Measurements from ENCODE around the gene POLR2J2. TPM values are rescaled to one million over a fixed set of nuclear protein-coding genes. Genes with fewer than 3 reads are reported as not detected.

POLR2J2 gene
- total RNA-seq, 1 experiment from 2014 or later, result 5.9 TPM

Other genes starting within 250 kb of the POLR2J2 start
- 22.2 to 25.9 TPM (median 24.7 TPM) in 3 replicates for gene ORAI2, start 238.1 kb downstream of the POLR2J2 start, total RNA-seq (2021)
- 20.4 to 24.8 TPM (median 22.9 TPM) in 3 replicates for gene ALKBH4, start 206.8 kb downstream of the POLR2J2 start, total RNA-seq (2021)
- 37.4 to 41.7 TPM (median 39.6 TPM) in 3 replicates for gene LRWD1, start 206.7 kb downstream of the POLR2J2 start, total RNA-seq (2021)
- gene POLR2J, start 192.7 kb downstream of the POLR2J2 start, total RNA-seq (2021), result 45.9 to 51.7 TPM (median 50.5 TPM) in 3 replicates
- 3.6 to 6.2 TPM (median 3.9 TPM) in 3 replicates for gene RASA4B, start 153.9 kb downstream of the POLR2J2 start, total RNA-seq (2021)
- gene UPK3BL2, start 128.0 kb downstream of the POLR2J2 start, total RNA-seq (2021), result 9.0 to 11.2 TPM (median 10.5 TPM) in 3 replicates
- gene SPDYE2, start 120.4 kb downstream of the POLR2J2 start, total RNA-seq (2021), result 0.15 to 0.23 TPM in 2 of 3 replicates, not detected in the other
- 21.2 to 26.5 TPM (median 24.7 TPM) in 3 replicates for gene POLR2J3, start 99.1 kb downstream of the POLR2J2 start, total RNA-seq (2021)
- 11.2 to 17.9 TPM (median 17.4 TPM) in 3 replicates for gene RASA4, start 54.9 kb downstream of the POLR2J2 start, total RNA-seq (2021)
- gene UPK3BL1, start 28.9 kb downstream of the POLR2J2 start, total RNA-seq (2021), result 21.3 to 27.4 TPM (median 23.2 TPM) in 3 replicates
- gene SPDYE2B, start 21.3 kb downstream of the POLR2J2 start, total RNA-seq (2021), result 0.23 TPM in 1 of 3 replicates, not detected in the others
- gene FAM185A, start 77.3 kb upstream of the POLR2J2 start, total RNA-seq (2021), result 7.7 to 8.6 TPM (median 7.9 TPM) in 3 replicates
- gene LRRC17, start 241.3 kb upstream of the POLR2J2 start, total RNA-seq (2021), result 1.4 to 1.8 TPM (median 1.6 TPM) in 3 replicates